GM13976 (cell line): Measurements from ENCODE around the gene SPESP1.

Experiments used
- DNase-seq: peaks from one replicate; pipeline ENCODE4 v3.0.0; 2012; ENCODE audit warnings: low spot score
- CTCF ChIP-seq: IDR thresholded peaks from 2 replicates; pipeline ENCODE4 v1.5.1; 2012; ENCODE audit warnings: borderline replicate concordance, mild to moderate bottlenecking; ENCODE audit not compliant: insufficient read depth; ENCODE audit errors: extremely low read depth, missing control alignments, control extremely low read depth
- in situ Hi-C: fragments of 300-500 bp; cut with MboI; formaldehyde crosslinking; loops from one replicate; pipeline ENCODE4 v1.12.0; 2022; ENCODE audit warnings: low sequenced_read_pairs, mixed read lengths, inconsistent platforms; ENCODE audit not compliant: unreplicated experiment

Gene SPESP1

GRCh38 chr15:68930268-68931022 lies at the start of gene SPESP1:
Gene SPESP1, plus strand, starts transcription at chr15:68930525. Its CDS starts 129 bp downstream, at chr15:68930654.
- DNase-seq = no peak
- TF ChIP-seq CTCF = no peak
- in situ Hi-C loops = no loop called here

GRCh38 chr15:68885070-68885469 lies 45.3 kb upstream of the SPESP1 start:
- in situ Hi-C loops = no loop called here
- DNase-seq = no peak
- TF ChIP-seq CTCF = no peak

GRCh38 chr15:68887120-68887519 lies 43.2 kb upstream of the SPESP1 start:
- no peak for TF ChIP-seq CTCF
- in situ Hi-C loops = no loop called here
- no peak for DNase-seq

GRCh38 chr15:68887819-68888218 lies 42.5 kb upstream of the SPESP1 start:
- DNase-seq = no peak
- in situ Hi-C loops = no loop called here
- TF ChIP-seq CTCF = no peak

GRCh38 chr15:68888419-68888818 lies 41.9 kb upstream of the SPESP1 start:
- no peak for TF ChIP-seq CTCF
- peak; percentile 40 for DNase-seq

GRCh38 chr15:68894208-68894607 lies 36.1 kb upstream of the SPESP1 start:
- in situ Hi-C loops = no loop called here
- no peak for TF ChIP-seq CTCF
- DNase-seq = no peak

More at GRCh38 chr15:68888419-68888818, 41.9 kb upstream of the SPESP1 start:
- in situ Hi-C loops = no loop called here

- in situ Hi-C loops = no loop called here
- DNase-seq = no peak
- no peak for TF ChIP-seq CTCF
Observed at GRCh38 chr15:68896178-68896577, 34.1 kb upstream of the SPESP1 start.
